ENCODE measurements around the gene RGS19. TPM values are rescaled to one million over a fixed set of nuclear protein-coding genes. Genes with fewer than 3 reads are reported as not detected.
A peak's percentile ranks its signal among the peaks of the same experiment; 100 is the strongest.

Gene RGS19
- total and polyA plus RNA-seq, 2 of the 8 experiments (the other 6 are each of a cell fraction or from before 2014, with no cell fraction given) = 12.7 to 16.8 TPM

GRCh38 chr20:64041781-64042053, 37.6 kb downstream of the RGS19 start:
- H4K5ac ChIP-seq (ENCODE audit: insufficient read length, low read depth, low read length) = no peak overlapping the region
- H3K56ac ChIP-seq (replicated peaks; ENCODE audit: insufficient read length, low read depth, low read length) = no peak overlapping the region
- no peaks in the 10 kb centered on the region for H3K79me2 ChIP-seq (ENCODE audit: control insufficient read depth in 1 of 2, insufficient read depth in 2 of 2, low read length in 2 of 2)
- POLR2A ChIA-PET (ENCODE audit: partially characterized antibody) = interaction anchor here (0.8 to 1.0 kb wide), 2 partner anchors 13 to 185 kb away, joined by 3 read pairs; no protein-coding TSS in a partner anchor
- H3K36me3 ChIP-seq (ENCODE audit: control insufficient read depth in 2 of 4, insufficient read depth in 4 of 4, low read length in 3 of 4) = no peaks in the 10 kb centered on the region; a peak in 1 of 8 replicates
- H2AK5ac ChIP-seq (ENCODE audit: low read depth, low read length) = no peak overlapping the region
- DNase-seq (ENCODE audit: low read depth in 1 of 2, low spot score in 2 of 2) (no peak), FAIRE-seq (no peak)
- 0 out of 2 replicates have a peak overlapping the region, but pooled peaks have one; percentile 29 for H4K8ac ChIP-seq (ENCODE audit: extremely low read depth, insufficient read depth, low read length)
- no peak overlapping the region for H2AFZ ChIP-seq (ENCODE audit: low read length)
- peak overlapping the region in 1 of 4 experiments; percentile 66; a peak in 2 of 8 replicates for H3K4me3 ChIP-seq (ENCODE audit: extremely low read depth in 1 of 4, insufficient read depth in 2 of 4, low read depth in 3 of 4, low read length in 4 of 4)
- no peak overlapping the region for H2BK5ac ChIP-seq (ENCODE audit: low read depth, low read length)
- no peak overlapping the region; the same call in 1 of the 2 replicates for H2BK20ac ChIP-seq (ENCODE audit: low read length)
- H3K4ac ChIP-seq (replicated peaks; ENCODE audit: insufficient read length, low read depth, low read length) = no peak overlapping the region
- H3K79me1 ChIP-seq (ENCODE audit: low read depth, low read length) = no peaks in the 10 kb centered on the region
- H4K91ac ChIP-seq (replicated peaks; ENCODE audit: insufficient read length, low read length) = no peak overlapping the region
- no peak overlapping the region for H3K14ac ChIP-seq (ENCODE audit: insufficient read length)
- H2BK120ac ChIP-seq (replicated peaks; ENCODE audit: low read depth, low read length) = no peak overlapping the region
- CTCF ChIA-PET (ENCODE audit: partially characterized antibody) = interaction anchor here (0.8 to 7.3 kb wide), 8 partner anchors 8 to 107 kb away, joined by 3 to 73 read pairs (median 18); partner anchors contain the start of genes OPRL1, RGS19 and SOX18
- H3K4me2 ChIP-seq (ENCODE audit: insufficient read depth in 1 of 2, low read depth in 2 of 2, low read length in 2 of 2) = peak overlapping the region; percentile 63 to 74; a peak in 3 of 4 replicates
- peaks cover 23 to 81% (median 67%) of the 10 kb centered on the region in 4 experiments for H3K27me3 ChIP-seq (replicated peaks in 1 of 4; ENCODE audit: control insufficient read depth in 3 of 4, extremely low read depth in 1 of 4, insufficient read depth in 3 of 4, low read length in 3 of 4)
- H3K9me3 ChIP-seq (ENCODE audit: insufficient read depth in 2 of 2, low read depth in 1 of 2, low read length in 1 of 2) = no peaks in the 10 kb centered on the region
- peaks cover 0 to 25% (median 9%) of the 10 kb centered on the region in 4 experiments; a peak in 6 of 7 replicates for H3K4me1 ChIP-seq (replicated peaks in 1 of 4; ENCODE audit: control insufficient read depth in 3 of 4, insufficient read depth in 4 of 4, low read length in 3 of 4)
- H3K23me2 ChIP-seq (ENCODE audit: low read depth, low read length) = peaks cover 3% of the 10 kb centered on the region; the same call in 1 of the 2 replicates
- peak overlapping the region; percentile 16; the same call in 1 of the 2 replicates for H2BK15ac ChIP-seq (ENCODE audit: low read length)
- H4K20me1 ChIP-seq (replicated peaks in 1 of 2; ENCODE audit: control insufficient read depth in 1 of 2, insufficient read depth in 2 of 2, low read length in 2 of 2) = no peaks in the 10 kb centered on the region
- H3K27ac ChIP-seq (ENCODE audit: low read depth, low read length) = no peak overlapping the region
- H3K9ac ChIP-seq (replicated peaks in 1 of 4; ENCODE audit: extremely low read depth in 1 of 4, low read depth in 3 of 4, low read length in 3 of 4) = no peak overlapping the region
- H3K23ac ChIP-seq (ENCODE audit: insufficient read length) = no peak overlapping the region
- peak overlapping the region; percentile 68; the same call in 1 of the 2 replicates for H2BK12ac ChIP-seq (ENCODE audit: low read depth, low read length)
- H3K18ac ChIP-seq (ENCODE audit: extremely low read depth, low read length) = no peak overlapping the region
- WGBS, 2 experiments (ENCODE audit: extremely low coverage in 1 of 2, insufficient coverage in 1 of 2, insufficient read length in 1 of 2, insufficient replicate concordance in 2 of 2, low coverage in 1 of 2, low lambda C conversion rate in 2 of 2, missing lambda C conversion rate in 1 of 2) = 69% methylated on average over 5 of the region's 11 CpGs; no CpG with 5 or more reads in 1 of the 2 experiments
- TF ChIP-seq USF2 (IDR thresholded peaks at IDR 0.05; ENCODE audit: low read length) = no peak
- no peak for TF ChIP-seq CBX5 (IDR thresholded peaks at IDR 0.05; ENCODE audit: low read depth, low read length)
- TF ChIP-seq RAD21 (IDR thresholded peaks at IDR 0.05 in 1 of 2, conservative IDR thresholded peaks at IDR 0.05 in 1 of 2; ENCODE audit: low read depth in 2 of 2, low read length in 2 of 2) = no peak
- no peak for TF ChIP-seq KDM1A (IDR thresholded peaks at IDR 0.05; ENCODE audit: borderline replicate concordance, low read length)
- TF ChIP-seq SUZ12 (IDR thresholded peaks at IDR 0.05; ENCODE audit: low read length) = no peak
- no peak for TF ChIP-seq CTBP2 (IDR thresholded peaks at IDR 0.05; ENCODE audit: borderline replicate concordance, insufficient read depth, insufficient read length, low read length)
- no peak for TF ChIP-seq PHF8 (conservative IDR thresholded peaks at IDR 0.05; ENCODE audit: low read depth, low read length)
- TF ChIP-seq ATF2 (IDR thresholded peaks at IDR 0.05; ENCODE audit: low read length) = no peak
- TF ChIP-seq KDM5A (IDR thresholded peaks at IDR 0.05; ENCODE audit: low read length) = no peak
